HepG2 (cell line): ENCODE data around the gene WNT10A. TPM values are rescaled to one million over a fixed set of nuclear protein-coding genes. Genes with fewer than 3 reads are reported as not detected.

ENCODE experiments used
- ATAC-seq: fragments of 200-7000 bp; cut with Tn5 transposase; 3 replicates; pipeline ENCODE4 v1.9.1; 2020; ENCODE audit warnings: mild to moderate bottlenecking, moderate library complexity
- BruUV-seq: library from RNA; stranded (reverse); fragments of 400-500 nt; replicated peaks from 2 replicates; lab custom pipeline; 2021; lab: Mats Ljungman, UMichigan
- CTCF ChIA-PET: fragments of 300-600 bp; formaldehyde crosslinking; extraction: SDS; loops from one replicate; lab custom pipeline; 2021; ENCODE audit warnings: low total read pairs, inconsistent platforms, low intra/inter-chr PET ratio; lab: Yijun Ruan, JAX
- POLR2A ChIA-PET: fragments of 350-600 bp; sonication (Branson Sonifier 250); formaldehyde crosslinking; loops from one replicate; lab custom pipeline; 2020; ENCODE audit warnings: antibody characterized with exemption, inconsistent platforms; lab: Yijun Ruan, JAX
- DNase-seq: peaks from one replicate; pipeline ENCODE4 v3.0.0-alpha.2; 2015; ENCODE audit warnings: low spot score
- FAIRE-seq: peaks from 3 replicates; lab custom pipeline; 2011; peaks lifted over from hg19 to GRCh38; lab: Jason Lieb, UNC
- H2AFZ ChIP-seq: one replicate; pipeline ENCODE4 v1.6.1; 2011; ENCODE audit warnings: low read length, inconsistent platforms
- H3K27ac ChIP-seq: fragments of 300-600 bp; 3 replicates; pipeline ENCODE4 v1.8.0; 2011; ENCODE audit warnings: mixed run types, mild to moderate bottlenecking, mixed read lengths, low read length, inconsistent platforms; ENCODE audit not compliant: insufficient read depth; ENCODE audit errors: extremely low read length
- H3K27me3 ChIP-seq, 2 experiments: fragments of 200-600 bp in 1 of 2; 2 replicates in 1 of 2; 3 replicates in 1 of 2; pipeline versions ENCODE4 v1.6.0 to v1.8.0; 2011; ENCODE audit warnings: low read length in 2 of 2, mild to moderate bottlenecking in 2 of 2, moderate library complexity in 2 of 2, inconsistent platforms in 1 of 2; ENCODE audit not compliant: insufficient read depth in 2 of 2, control insufficient read depth in 1 of 2
- H3K36me3 ChIP-seq, 2 experiments: fragments of 200-600 bp in 1 of 2; replicated peaks in 1 of 2; 2 replicates in 1 of 2; 3 replicates in 1 of 2; pipeline versions ENCODE4 v1.5.1 to v1.8.0; 2011; ENCODE audit warnings: low read length in 2 of 2, inconsistent platforms in 1 of 2; ENCODE audit not compliant: insufficient read depth in 2 of 2, control insufficient read depth in 1 of 2
- H3K4me1 ChIP-seq: 2 replicates; pipeline ENCODE4 v1.5.1; 2012; ENCODE audit warnings: low read length, inconsistent platforms; ENCODE audit not compliant: insufficient read depth
- H3K4me2 ChIP-seq: 2 replicates; pipeline ENCODE4 v1.6.0; 2011; ENCODE audit warnings: low read depth, low read length, inconsistent platforms
- H3K4me3 ChIP-seq, 3 experiments: fragments of 200-600 bp in 1 of 3; sonication (generic), shearing (Covaris generic) in 1 of 3; replicated peaks in 1 of 3; 2 replicates each; pipeline ENCODE4 v1.5.1; 2011 to 2016; ENCODE audit warnings: low read length in 3 of 3, inconsistent platforms in 2 of 3, low read depth in 2 of 3, mild to moderate bottlenecking in 2 of 3, control low read depth in 1 of 3, mixed read lengths in 1 of 3; ENCODE audit not compliant: insufficient read depth in 1 of 3
- H3K79me2 ChIP-seq: one replicate; pipeline ENCODE4 v1.6.1; 2011; ENCODE audit warnings: low read length, inconsistent platforms; ENCODE audit not compliant: insufficient read depth
- H3K9ac ChIP-seq: 2 replicates; pipeline ENCODE4 v1.6.0; 2011; ENCODE audit warnings: mild to moderate bottlenecking, low read depth, low read length, inconsistent platforms; ENCODE audit not compliant: insufficient read depth
- H3K9me3 ChIP-seq: 2 replicates; pipeline ENCODE4 v1.5.1; 2012; ENCODE audit warnings: mild to moderate bottlenecking, low read length
- H4K20me1 ChIP-seq: 2 replicates; pipeline ENCODE4 v1.6.0; 2011; ENCODE audit warnings: inconsistent platforms, mild to moderate bottlenecking, low read length, moderate library complexity; ENCODE audit not compliant: insufficient read depth
- CENPX ChIP-seq: sonication (generic); formaldehyde crosslinking; IDR thresholded peaks from 2 replicates; pipeline ENCODE4 v1.9.0; 2021; ENCODE audit warnings: mild to moderate bottlenecking, missing genetic modification reagents, moderate library complexity
- CREBL2 ChIP-seq: sonication (generic); formaldehyde crosslinking; IDR thresholded peaks from 2 replicates; pipeline ENCODE4 v1.8.1; 2023; ENCODE audit warnings: missing genetic modification reagents, mild to moderate bottlenecking, borderline replicate concordance
- GABPB1 ChIP-seq: IDR thresholded peaks from 2 replicates; pipeline ENCODE4 v1.6.1; 2016; ENCODE audit warnings: mild to moderate bottlenecking, missing genetic modification reagents, moderate library complexity, missing compliant biosample characterization
- KLF15 ChIP-seq: sonication (generic); formaldehyde crosslinking; IDR thresholded peaks from 2 replicates; pipeline ENCODE4 v1.8.1; 2023; ENCODE audit warnings: borderline replicate concordance, mild to moderate bottlenecking, inconsistent platforms, missing genetic modification reagents, mixed read lengths
- PCBP2 ChIP-seq: fragments of 200-400 bp; formaldehyde crosslinking; optimal IDR thresholded peaks from 2 replicates; pipeline ENCODE3; 2018; ENCODE audit warnings: low read length, low read depth; ENCODE audit not compliant: poor library complexity, severe bottlenecking
- RFX5 ChIP-seq: IDR thresholded peaks from 2 replicates; pipeline ENCODE4 v1.6.1; 2011; ENCODE audit warnings: low read depth, low read length, improper control_type of control experiment
- RFXANK ChIP-seq: IDR thresholded peaks from 2 replicates; pipeline ENCODE4 v1.6.1; 2016
- RXRB ChIP-seq: IDR thresholded peaks from 2 replicates; pipeline ENCODE4 v1.6.1; 2016; ENCODE audit warnings: borderline replicate concordance, missing genetic modification reagents, missing compliant biosample characterization
- SNAI1 ChIP-seq: sonication (generic); formaldehyde crosslinking; IDR thresholded peaks from 2 replicates; pipeline ENCODE4 v1.5.0; 2020; ENCODE audit warnings: mild to moderate bottlenecking, missing genetic modification reagents, borderline replicate concordance
- SRSF1 ChIP-seq: fragments of 200-400 bp; formaldehyde crosslinking; optimal IDR thresholded peaks from 2 replicates; pipeline ENCODE3; 2017; ENCODE audit warnings: mild to moderate bottlenecking, low read depth, low read length, moderate library complexity
- TEF ChIP-seq: sonication (generic); formaldehyde crosslinking; IDR thresholded peaks from 2 replicates; pipeline ENCODE4 v1.5.0; 2020; ENCODE audit warnings: missing genetic modification reagents
- ZBTB20 ChIP-seq: sonication (generic); formaldehyde crosslinking; IDR thresholded peaks from 2 replicates; pipeline ENCODE4 v1.8.1; 2023; ENCODE audit warnings: missing genetic modification reagents, low read depth, mild to moderate bottlenecking, borderline replicate concordance
- ZFAT ChIP-seq: sonication (generic); formaldehyde crosslinking; conservative IDR thresholded peaks from 2 replicates; pipeline ENCODE4 v1.8.1; 2023; ENCODE audit warnings: missing genetic modification reagents, inconsistent platforms
- ZMYM3 ChIP-seq: sonication (generic); formaldehyde crosslinking; IDR thresholded peaks from 2 replicates; pipeline ENCODE4 v1.5.1; 2020; ENCODE audit warnings: mild to moderate bottlenecking, missing genetic modification reagents
- ZNF138 ChIP-seq: sonication (generic); formaldehyde crosslinking; IDR thresholded peaks from 2 replicates; pipeline ENCODE4 v1.5.0; 2020; ENCODE audit warnings: mild to moderate bottlenecking, low read depth, missing genetic modification reagents
- ZNF280B ChIP-seq: sonication (generic); formaldehyde crosslinking; IDR thresholded peaks from 2 replicates; pipeline ENCODE4 v1.5.0; 2020; ENCODE audit warnings: missing genetic modification reagents, mild to moderate bottlenecking, borderline replicate concordance
- ZNF557 ChIP-seq: sonication (generic); formaldehyde crosslinking; IDR thresholded peaks from 2 replicates; pipeline ENCODE4 v1.4.0; 2020; ENCODE audit warnings: missing genetic modification reagents
- WGBS: methylation state at CpG from one replicate; pipeline ENCODE4 v1.1.6; 2017; ENCODE audit warnings: low lambda C conversion rate; 5-methylcytosine and 5-hydroxymethylcytosine counted together
- in situ Hi-C: cut with HindIII; loops from 2 replicates; pipeline ENCODE4 v1.10.0; 2017; ENCODE audit warnings: low pct_unique_long_range_greater_than_20kb; ENCODE audit not compliant: extremely low pct_ligation_motif_present
- intact Hi-C: fragments of 100-400 bp; cut with micrococcal nuclease; formaldehyde crosslinking; loops from one replicate; pipeline ENCODE4 v1.10.0; 2022; ENCODE audit not compliant: unreplicated experiment
- polyA plus RNA-seq, 8 experiments: library from polyadenylated mRNA; depleted of rRNA in 3 of 8; stranded (reverse) in 7 of 8; unstranded in 1 of 8; fragments of >200 nt; fragmentation: Illumina TruSeq in 4 of 8; extraction: Trizol in 4 of 8; gene quantifications; 2 replicates each; pipeline versions ENCODE4 v1.2.1 to v1.2.3, GENCODE V29; 2011 to 2016; ENCODE audit warnings: low read depth in 4 of 8, missing spikeins in 1 of 8, mixed read lengths in 1 of 8; ENCODE audit not compliant: insufficient read depth in 1 of 8
- total RNA-seq, 5 experiments: library from RNA; depleted of rRNA; stranded (reverse); fragments of >200 nt; fragmentation: Illumina TruSeq; extraction: Trizol; gene quantifications; 2 replicates each; pipeline ENCODE4 v1.2.3, GENCODE V29; 2016; ENCODE audit warnings: low read depth in 1 of 5

Gene WNT10A
- total and polyA plus RNA-seq, 2 of the 13 experiments (the other 11 are each of a cell fraction or from before 2014, with no cell fraction given), result 0.03 TPM; not detected in 1

GRCh38 chr2:218908721-218909619 lies 28.3 kb downstream of the WNT10A start (continued):
- TF ChIP-seq ZNF280B (CRISPR knock-in tag) (peak; percentile 94; the same call in 1 of the 2 replicates), ZMYM3 (CRISPR knock-in tag) (peak; percentile 66), TEF (CRISPR knock-in tag) (0 out of 2 replicates have a peak, but pooled peaks have one; percentile 54), ZNF557 (CRISPR knock-in tag) (peak; percentile 80; the same call in 1 of the 2 replicates), RFX5 (0 out of 2 replicates have a peak, but pooled peaks have one; percentile 8), ZBTB20 (CRISPR knock-in tag) (no peak)

- 92% methylated on average over 6 of the region's 6 CpGs for WGBS
- peaks cover 35% of the 10 kb centered on the region for H3K4me1 ChIP-seq
- no peaks in the 10 kb centered on the region for H3K36me3 ChIP-seq
- BruUV-seq, result no TSS peak
- CTCF ChIA-PET, result no interaction called here
- TF ChIP-seq SRSF1 (no peak), ZNF138 (CRISPR knock-in tag) (no peak), CREBL2 (no peak), SNAI1 (CRISPR knock-in tag) (no peak), KLF15 (CRISPR knock-in tag) (no peak), PCBP2 (no peak), GABPB1 (CRISPR knock-in tag) (no peak), CENPX (CRISPR knock-in tag) (no peak), RXRB (CRISPR knock-in tag) (no peak), ZFAT (no peak), RFXANK (CRISPR knock-in tag) (no peak)
- H4K20me1 ChIP-seq, result no peaks in the 10 kb centered on the region
- no peak for FAIRE-seq
- no peak overlapping the region for H3K4me3 ChIP-seq
- no peak for DNase-seq
- in situ Hi-C loops (no loop called here), intact Hi-C loops (no loop called here)
- H3K9ac ChIP-seq, result no peak overlapping the region
- H3K4me2 ChIP-seq, result peak overlapping the region; percentile 87
- ATAC-seq, result no peak
- POLR2A ChIA-PET, result interaction anchor here (0.6 kb wide), 1 partner anchor 240 kb away, joined by 3 read pairs; no protein-coding TSS in a partner anchor
- H2AFZ ChIP-seq, result no peak overlapping the region
- H3K9me3 ChIP-seq, result no peaks in the 10 kb centered on the region
- peaks cover 3% of the 10 kb centered on the region for H3K79me2 ChIP-seq
- H3K27me3 ChIP-seq, result peaks cover 2 to 8% of the 10 kb centered on the region in 2 experiments; a peak in 2 of 5 replicates
- H3K27ac ChIP-seq, result no peak overlapping the region
Observed at GRCh38 chr2:218910741-218911140, 30.1 kb downstream of the WNT10A start.
